Stimulated activated naive CD8-positive, alpha-beta T cell treated with anti-CD3 and anti-CD28 coated beads, Interleukin-15, Interleukin-2, amounts not matched to agents 100 ng/mL and 50 ng/mL, for 24 hours (primary cell): Measurements from ENCODE around the gene AFAP1.
A peak's percentile ranks its signal among the peaks of the same experiment; 100 is the strongest.

Source experiments
- H3K27ac Mint-ChIP-seq: one replicate; pipeline ENCODE4 v1.8.0; 2021; ENCODE audit warnings: mild to moderate bottlenecking, mixed read lengths
- H3K27me3 Mint-ChIP-seq: one replicate; pipeline ENCODE4 v1.8.0; 2021; ENCODE audit warnings: mixed read lengths
- H3K36me3 Mint-ChIP-seq: one replicate; pipeline ENCODE4 v1.8.0; 2021; ENCODE audit warnings: low read depth, mixed read lengths
- H3K4me1 Mint-ChIP-seq: one replicate; pipeline ENCODE4 v1.8.0; 2021; ENCODE audit warnings: low read depth, mixed read lengths
- H3K4me3 Mint-ChIP-seq: one replicate; pipeline ENCODE4 v1.8.0; 2021; ENCODE audit warnings: mild to moderate bottlenecking, mixed read lengths
- H3K9me3 Mint-ChIP-seq: one replicate; pipeline ENCODE4 v1.8.0; 2021; ENCODE audit warnings: mixed read lengths

AFAP1 gene

DNA sequence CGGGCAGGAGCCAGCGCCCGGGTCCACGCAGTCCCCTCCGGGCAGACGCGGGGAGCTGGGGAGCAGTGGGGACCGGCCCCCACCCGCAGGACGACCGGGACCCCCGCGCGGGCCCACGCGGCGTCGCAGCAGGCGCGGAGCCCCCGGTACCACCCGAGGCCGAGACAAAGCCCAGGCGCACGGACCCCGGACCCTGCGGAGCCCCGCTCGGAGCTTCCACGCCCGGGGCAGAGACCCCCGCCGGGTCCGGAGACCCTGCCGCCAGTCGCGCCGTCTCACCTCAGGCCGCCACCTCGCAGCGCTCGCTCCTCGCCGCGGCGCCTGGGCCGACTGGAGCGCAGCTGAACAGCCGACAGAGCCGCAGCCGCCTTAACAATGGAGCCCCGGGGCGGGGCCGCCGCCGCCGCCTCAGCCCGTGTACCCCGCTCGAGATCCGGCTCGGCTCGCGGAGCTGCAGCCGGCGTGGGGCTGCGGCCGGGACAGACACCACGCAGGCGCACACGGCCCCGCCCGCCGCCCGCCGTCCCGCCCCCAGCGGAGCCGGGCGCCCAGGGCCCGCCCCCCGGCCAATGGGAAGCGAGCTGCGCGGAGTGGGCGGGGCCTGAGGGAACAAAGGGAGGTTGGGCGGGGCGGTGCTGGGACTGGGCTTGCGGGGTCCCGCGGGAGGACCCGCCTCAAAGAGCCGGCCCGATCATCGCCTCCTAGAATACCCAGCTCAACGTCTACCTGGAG, at the start of gene AFAP1:
AFAP1 (minus strand) TSS at position 485 of the 732 bp plus-strand sequence. CDS start 67,783 bp downstream, outside the sequence.
- H3K9me3 Mint-ChIP-seq: no peaks in the 10 kb centered on the region
- H3K27me3 Mint-ChIP-seq: peaks cover 40% of the 10 kb centered on the region
- H3K27ac Mint-ChIP-seq: no peak within 1 kb of the TSS
- H3K4me3 Mint-ChIP-seq: peak within 1 kb of the TSS; percentile 66
- H3K36me3 Mint-ChIP-seq: no peaks in the 10 kb centered on the region
- peaks cover 21% of the 10 kb centered on the region for H3K4me1 Mint-ChIP-seq

- Mint-ChIP-seq H3K4me3 (no peak overlapping the region), H3K27ac (no peak overlapping the region), H3K4me1 (peaks cover 7% of the 10 kb centered on the region), H3K27me3 (no peaks in the 10 kb centered on the region), H3K36me3 (no peaks in the 10 kb centered on the region), H3K9me3 (no peaks in the 10 kb centered on the region)
These were observed 48.8 kb upstream of the AFAP1 start for GRCh38 chr4:7988437-7988836.

GRCh38 chr4:7987148-7987989, 47.7 kb upstream of the AFAP1 start:
- Mint-ChIP-seq H3K27ac (no peak overlapping the region), H3K4me3 (no peak overlapping the region), H3K9me3 (no peaks in the 10 kb centered on the region), H3K4me1 (peaks cover 7% of the 10 kb centered on the region), H3K36me3 (no peaks in the 10 kb centered on the region), H3K27me3 (peaks cover 4% of the 10 kb centered on the region)

DNA sequence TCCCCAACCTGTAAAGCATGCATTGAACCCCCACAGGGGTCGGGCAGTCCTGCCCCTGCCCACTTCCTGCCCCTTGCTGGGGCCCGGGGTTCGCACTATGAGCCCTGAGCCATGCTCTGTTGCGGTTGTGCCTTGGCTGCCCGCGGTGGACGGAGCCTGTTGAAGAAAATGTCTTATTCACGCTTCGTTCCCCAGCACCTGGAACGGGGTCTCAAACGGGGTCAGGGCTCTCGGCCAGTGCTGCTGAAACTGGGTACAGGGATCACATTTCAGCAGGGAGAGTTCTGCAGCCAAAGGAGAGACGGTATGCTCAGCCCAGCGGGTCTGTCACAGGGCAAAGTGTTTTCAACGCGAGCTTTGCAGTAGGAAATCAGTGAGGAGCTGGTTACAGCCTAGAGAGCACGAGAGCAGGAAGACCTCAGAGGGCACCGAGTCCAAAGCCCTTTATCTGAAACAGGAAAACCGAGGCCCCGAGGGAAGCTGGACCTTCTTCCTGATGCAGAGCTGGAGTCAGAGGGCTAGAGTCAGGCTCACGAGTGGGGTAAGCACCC, 46.3 kb upstream of the AFAP1 start:
- Mint-ChIP-seq H3K36me3 (no peaks in the 10 kb centered on the region), H3K4me3 (peak overlapping the region; percentile 8), H3K4me1 (peaks cover 7% of the 10 kb centered on the region), H3K27ac (no peak overlapping the region), H3K9me3 (no peaks in the 10 kb centered on the region), H3K27me3 (peaks cover 4% of the 10 kb centered on the region)

DNA sequence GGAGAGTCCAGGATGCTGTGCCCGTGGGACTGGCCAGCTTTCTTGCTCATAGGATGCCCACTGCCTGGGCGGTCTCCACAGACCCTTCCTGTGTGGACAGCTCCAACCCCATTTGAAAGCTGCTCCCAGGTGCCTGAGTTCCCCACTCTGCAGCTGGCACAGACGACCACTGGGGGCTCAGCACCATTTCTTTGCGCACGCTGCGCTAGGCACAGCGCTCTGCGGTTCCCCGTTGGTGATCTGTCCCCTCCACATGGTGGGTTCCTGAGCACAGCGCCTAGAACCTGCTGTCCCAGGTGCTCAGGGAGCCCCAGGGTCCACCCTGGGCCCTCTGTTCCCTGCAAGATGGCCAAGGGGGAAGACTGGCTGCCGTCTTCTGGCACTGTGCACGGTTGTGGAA, 45.4 kb upstream of the AFAP1 start:
- H3K4me1 Mint-ChIP-seq: peaks cover 7% of the 10 kb centered on the region
- H3K27ac Mint-ChIP-seq: no peak overlapping the region
- H3K9me3 Mint-ChIP-seq: no peaks in the 10 kb centered on the region
- no peak overlapping the region for H3K4me3 Mint-ChIP-seq
- H3K27me3 Mint-ChIP-seq: peaks cover 4% of the 10 kb centered on the region
- no peaks in the 10 kb centered on the region for H3K36me3 Mint-ChIP-seq

- H3K4me3 Mint-ChIP-seq: no peak overlapping the region
- no peak overlapping the region for H3K27ac Mint-ChIP-seq
- H3K9me3 Mint-ChIP-seq: no peaks in the 10 kb centered on the region
- no peaks in the 10 kb centered on the region for H3K36me3 Mint-ChIP-seq
- peaks cover 7% of the 10 kb centered on the region for H3K4me1 Mint-ChIP-seq
- H3K27me3 Mint-ChIP-seq: peaks cover 6% of the 10 kb centered on the region
These were observed 44.7 kb upstream of the AFAP1 start for GRCh38 chr4:7984286-7984925.

- Mint-ChIP-seq H3K27ac (no peak overlapping the region), H3K36me3 (no peaks in the 10 kb centered on the region), H3K4me1 (peaks cover 7% of the 10 kb centered on the region), H3K4me3 (no peak overlapping the region), H3K9me3 (no peaks in the 10 kb centered on the region), H3K27me3 (peaks cover 8% of the 10 kb centered on the region)
These were observed 43.6 kb upstream of the AFAP1 start for GRCh38 chr4:7983296-7983695.

GRCh38 chr4:7981738-7982394, 42.2 kb upstream of the AFAP1 start:
- H3K4me1 Mint-ChIP-seq: peaks cover 11% of the 10 kb centered on the region
- no peak overlapping the region for H3K27ac Mint-ChIP-seq
- peaks cover 8% of the 10 kb centered on the region for H3K27me3 Mint-ChIP-seq
- H3K36me3 Mint-ChIP-seq: no peaks in the 10 kb centered on the region
- no peak overlapping the region for H3K4me3 Mint-ChIP-seq
- no peaks in the 10 kb centered on the region for H3K9me3 Mint-ChIP-seq

GRCh38 chr4:7980036-7980435, 40.4 kb upstream of the AFAP1 start:
- no peak overlapping the region for H3K4me3 Mint-ChIP-seq
- H3K9me3 Mint-ChIP-seq: no peaks in the 10 kb centered on the region
- peaks cover 4% of the 10 kb centered on the region for H3K4me1 Mint-ChIP-seq
- no peaks in the 10 kb centered on the region for H3K36me3 Mint-ChIP-seq
- peaks cover 8% of the 10 kb centered on the region for H3K27me3 Mint-ChIP-seq
- H3K27ac Mint-ChIP-seq: no peak overlapping the region

- H3K27me3 Mint-ChIP-seq: peaks cover 8% of the 10 kb centered on the region
- H3K4me1 Mint-ChIP-seq: peaks cover 4% of the 10 kb centered on the region
- no peaks in the 10 kb centered on the region for H3K9me3 Mint-ChIP-seq
- no peak overlapping the region for H3K27ac Mint-ChIP-seq
- no peak overlapping the region for H3K4me3 Mint-ChIP-seq
- no peaks in the 10 kb centered on the region for H3K36me3 Mint-ChIP-seq
These were observed 39.9 kb upstream of the AFAP1 start for GRCh38 chr4:7979652-7979968.

GRCh38 chr4:7978907-7979651, 39.4 kb upstream of the AFAP1 start:
- H3K36me3 Mint-ChIP-seq: no peaks in the 10 kb centered on the region
- H3K4me1 Mint-ChIP-seq: peaks cover 4% of the 10 kb centered on the region
- no peak overlapping the region for H3K4me3 Mint-ChIP-seq
- H3K27me3 Mint-ChIP-seq: peaks cover 8% of the 10 kb centered on the region
- no peak overlapping the region for H3K27ac Mint-ChIP-seq
- H3K9me3 Mint-ChIP-seq: no peaks in the 10 kb centered on the region

- Mint-ChIP-seq H3K27ac (no peak overlapping the region), H3K9me3 (no peaks in the 10 kb centered on the region), H3K27me3 (peaks cover 8% of the 10 kb centered on the region)
These were observed 38.8 kb upstream of the AFAP1 start for GRCh38 chr4:7978489-7978888.

DNA sequence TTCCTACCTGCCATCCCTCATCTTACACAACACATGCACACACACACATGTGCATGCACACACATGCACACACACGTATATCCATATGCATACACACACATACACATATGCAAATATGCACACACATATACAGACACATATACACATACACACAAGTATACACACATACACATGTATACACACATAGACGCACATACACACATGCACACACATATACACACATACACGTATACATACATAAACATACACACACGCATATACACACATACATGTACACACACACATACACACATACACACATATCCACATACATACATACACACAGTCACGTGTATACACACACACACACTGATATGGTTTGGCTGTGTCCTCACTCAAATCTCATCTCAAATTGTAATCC, 37.0 kb upstream of the AFAP1 start:
- H3K9me3 Mint-ChIP-seq: no peaks in the 10 kb centered on the region
- no peak overlapping the region for H3K4me3 Mint-ChIP-seq
- no peak overlapping the region for H3K27ac Mint-ChIP-seq
- H3K36me3 Mint-ChIP-seq: no peaks in the 10 kb centered on the region
- H3K27me3 Mint-ChIP-seq: peaks cover 5% of the 10 kb centered on the region
- peaks cover 22% of the 10 kb centered on the region for H3K4me1 Mint-ChIP-seq

More at GRCh38 chr4:7978489-7978888, 38.8 kb upstream of the AFAP1 start:
- no peaks in the 10 kb centered on the region for H3K36me3 Mint-ChIP-seq
- H3K4me1 Mint-ChIP-seq: peaks cover 8% of the 10 kb centered on the region
- no peak overlapping the region for H3K4me3 Mint-ChIP-seq

- no peaks in the 10 kb centered on the region for H3K36me3 Mint-ChIP-seq
- no peak overlapping the region for H3K4me3 Mint-ChIP-seq
- H3K4me1 Mint-ChIP-seq: peaks cover 29% of the 10 kb centered on the region
- peaks cover 5% of the 10 kb centered on the region for H3K27me3 Mint-ChIP-seq
- no peak overlapping the region for H3K27ac Mint-ChIP-seq
- H3K9me3 Mint-ChIP-seq: no peaks in the 10 kb centered on the region
These were observed 36.4 kb upstream of the AFAP1 start for GRCh38 chr4:7976025-7976424.
